ENCODE data around the gene MRPS18C.
"Not testable (repeated sequence)": the region's sequence is repeated elsewhere in the genome, so short reads cannot be mapped to it uniquely, and the experiment has no call there.

MRPS18C gene

DNA sequence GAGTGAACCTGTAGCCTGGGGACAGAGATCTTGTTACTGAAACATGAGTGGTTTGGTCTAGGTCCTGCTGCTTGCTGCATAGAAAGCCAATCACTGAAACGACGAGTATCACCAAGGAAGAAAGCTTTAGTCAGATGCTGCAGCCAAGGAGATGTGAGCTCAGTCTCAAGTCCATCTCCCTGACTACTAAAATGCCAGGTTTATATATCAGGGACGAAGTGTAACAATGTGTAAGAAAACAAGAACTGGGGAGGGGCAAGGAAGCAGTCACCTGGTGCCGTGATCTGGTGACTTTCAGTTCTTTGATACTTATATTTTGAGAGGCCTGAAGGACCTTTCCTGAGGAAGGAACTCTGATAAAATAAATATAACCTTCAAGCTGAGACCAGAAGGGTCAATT lies 48.6 kb downstream of the MRPS18C start:
- Histone ChIP-seq H3K9me3 (ENCODE audit: control insufficient read depth, insufficient read depth, low read length) (no peaks in the 10 kb centered on the region), H3K9ac (ENCODE audit: low read depth, low read length) (no peak overlapping the region), H3K36me3 (ENCODE audit: control insufficient read depth, insufficient read depth, low read length) (no peaks in the 10 kb centered on the region), H3K4me3 (ENCODE audit: low read depth, low read length) (no peak overlapping the region), H3K4me1 (ENCODE audit: control insufficient read depth, insufficient read depth, low read length) (no peaks in the 10 kb centered on the region), H3K27me3 (ENCODE audit: control insufficient read depth, insufficient read depth, low read length) (no peaks in the 10 kb centered on the region)

DNA sequence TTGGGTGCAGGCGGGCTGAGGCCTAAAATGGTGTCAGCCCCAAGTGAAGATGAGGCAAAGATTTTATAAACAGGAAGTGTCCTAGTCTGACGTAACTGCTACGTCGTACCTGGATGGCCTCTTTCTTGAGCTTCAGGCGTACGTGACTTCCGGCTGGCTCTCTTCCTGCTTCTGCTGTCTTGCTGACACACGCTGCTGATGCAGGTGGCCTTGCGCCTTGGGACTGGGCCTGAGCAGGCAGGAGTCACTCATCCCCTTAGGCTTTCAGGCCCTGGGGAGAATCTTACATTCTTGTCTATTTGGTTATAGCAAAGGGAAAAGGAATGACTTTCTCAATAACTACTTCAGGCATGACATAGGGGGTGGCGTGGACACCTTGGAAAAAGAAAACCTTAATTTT lies 49.1 kb downstream of the MRPS18C start:
- Histone ChIP-seq H3K4me3 (ENCODE audit: low read depth, low read length) (no peak overlapping the region), H3K9ac (ENCODE audit: low read depth, low read length) (no peak overlapping the region), H3K36me3 (ENCODE audit: control insufficient read depth, insufficient read depth, low read length) (no peaks in the 10 kb centered on the region), H3K27me3 (ENCODE audit: control insufficient read depth, insufficient read depth, low read length) (no peaks in the 10 kb centered on the region), H3K4me1 (ENCODE audit: control insufficient read depth, insufficient read depth, low read length) (no peaks in the 10 kb centered on the region), H3K9me3 (ENCODE audit: control insufficient read depth, insufficient read depth, low read length) (no peaks in the 10 kb centered on the region)

DNA sequence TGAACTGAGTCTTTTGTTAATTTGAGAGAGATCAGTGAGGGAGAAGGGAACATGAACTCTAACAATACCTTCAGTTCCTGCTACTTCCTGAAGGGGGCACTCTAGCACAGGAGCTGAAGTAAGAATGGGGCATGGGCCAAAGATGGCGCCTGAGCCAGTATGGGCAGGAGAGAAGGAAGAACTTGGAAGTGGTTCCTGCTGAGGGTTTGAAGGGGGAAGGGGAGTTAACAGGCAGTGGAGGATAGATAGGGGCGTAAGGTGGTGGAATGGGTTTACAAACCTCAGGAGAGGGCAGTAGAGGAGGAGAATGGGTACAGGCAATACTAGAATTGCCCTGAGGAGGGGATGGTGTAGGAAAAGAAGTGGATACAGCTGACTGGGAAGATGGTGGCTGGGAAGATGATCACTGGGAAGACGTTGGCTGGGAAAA lies 53.3 kb downstream of the MRPS18C start:
- not testable (repeated sequence) for H3K9me3 ChIP-seq (ENCODE audit: control insufficient read depth, insufficient read depth, low read length); H3K4me1 ChIP-seq (ENCODE audit: control insufficient read depth, insufficient read depth, low read length); H3K27me3 ChIP-seq (ENCODE audit: control insufficient read depth, insufficient read depth, low read length); H3K36me3 ChIP-seq (ENCODE audit: control insufficient read depth, insufficient read depth, low read length); H3K9ac ChIP-seq (ENCODE audit: low read depth, low read length); H3K4me3 ChIP-seq (ENCODE audit: low read depth, low read length)

DNA sequence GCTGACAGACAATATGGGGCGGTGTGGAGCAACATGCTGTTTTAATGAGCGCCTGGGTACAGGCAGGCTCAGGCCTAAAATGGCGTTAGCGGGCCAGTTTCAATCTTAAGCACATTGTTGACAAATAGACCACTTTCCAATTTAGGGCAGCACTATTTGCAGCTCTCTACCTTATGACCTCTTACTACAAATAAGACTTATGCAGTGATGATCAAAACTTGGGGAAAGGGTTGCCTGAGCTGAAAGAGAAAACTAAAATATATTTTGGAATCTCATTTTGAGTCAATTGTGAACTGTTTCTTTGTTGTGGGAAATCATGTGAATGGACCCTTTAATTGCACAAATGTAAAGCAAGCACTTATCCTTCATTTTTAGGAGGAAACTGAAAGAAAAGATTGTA lies 54.6 kb downstream of the MRPS18C start:
- Histone ChIP-seq H3K4me3 (ENCODE audit: low read depth, low read length) (no peak overlapping the region), H3K9me3 (ENCODE audit: control insufficient read depth, insufficient read depth, low read length) (no peaks in the 10 kb centered on the region), H3K36me3 (ENCODE audit: control insufficient read depth, insufficient read depth, low read length) (no peaks in the 10 kb centered on the region), H3K9ac (ENCODE audit: low read depth, low read length) (no peak overlapping the region), H3K27me3 (ENCODE audit: control insufficient read depth, insufficient read depth, low read length) (no peaks in the 10 kb centered on the region), H3K4me1 (ENCODE audit: control insufficient read depth, insufficient read depth, low read length) (no peaks in the 10 kb centered on the region)
